ENCODE results near the gene GPR183.

GRCh38 chr13:99355267-99356011 lies 48.2 kb upstream of the GPR183 start:
- TF ChIP-seq REST (tag by site-specific recombination; IDR thresholded peaks at IDR 0.05) (no peak), ZNF223 (tag by site-specific recombination; IDR thresholded peaks at IDR 0.05) (no peak), ZNF280D (tag by site-specific recombination; IDR thresholded peaks at IDR 0.05) (no peak)
